Measurements from ENCODE around the gene IL32. TPM values are rescaled to one million over a fixed set of nuclear protein-coding genes. Genes with fewer than 3 reads are reported as not detected.

IL32 gene
- total RNA-seq, 3 donors from 2014 or later (not counting 1 experiment from before 2014, with no cell fraction given): 305 to 562 (median 319) TPM

- whole genome bisulfite sequencing (ENCODE audit: insufficient coverage): 40% methylated on average over 8 of the region's 9 CpGs
- Histone ChIP-seq H3K9me3 (ENCODE audit: control insufficient read depth, insufficient read depth, low read length) (no peaks in the 10 kb centered on the region), H3K36me3 (ENCODE audit: control insufficient read depth, insufficient read depth, low read length) (peaks cover 11% of the 10 kb centered on the region), H3K4me3 (ENCODE audit: low read length) (peak overlapping the region; percentile 36), H3K27me3 (ENCODE audit: control insufficient read depth, insufficient read depth, low read length) (no peaks in the 10 kb centered on the region), H3K4me1 (ENCODE audit: control insufficient read depth, insufficient read depth, low read length) (peaks cover 56% of the 10 kb centered on the region), H3K27ac (ENCODE audit: low read length) (peak overlapping the region; percentile 73)
- no peak for TF ChIP-seq CTCF (IDR thresholded peaks at IDR 0.05)
- Mint-ChIP-seq H3K36me3 (no peaks in the 10 kb centered on the region), H3K27me3 (ENCODE audit: low read depth in 2 of 2) (no peaks in the 10 kb centered on the region), H3K4me3 (peak overlapping the region; percentile 89), H3K4me1 (peaks cover 17 to 55% of the 10 kb centered on the region in 2 donors), H3K27ac (peak overlapping the region; percentile 84 to 90), H3K9me3 (no peaks in the 10 kb centered on the region)
- no peak for ATAC-seq
- intact Hi-C loops (cut with micrococcal nuclease): loop anchor here (1.0 to 5.0 kb wide), 3 partner anchors 38 to 107 kb away; partner anchors contain the start of gene ZSCAN10
- DNase-seq: no peak
These were observed 5.7 kb upstream of the IL32 start for GRCh38 chr16:3059723-3060242.

DNA sequence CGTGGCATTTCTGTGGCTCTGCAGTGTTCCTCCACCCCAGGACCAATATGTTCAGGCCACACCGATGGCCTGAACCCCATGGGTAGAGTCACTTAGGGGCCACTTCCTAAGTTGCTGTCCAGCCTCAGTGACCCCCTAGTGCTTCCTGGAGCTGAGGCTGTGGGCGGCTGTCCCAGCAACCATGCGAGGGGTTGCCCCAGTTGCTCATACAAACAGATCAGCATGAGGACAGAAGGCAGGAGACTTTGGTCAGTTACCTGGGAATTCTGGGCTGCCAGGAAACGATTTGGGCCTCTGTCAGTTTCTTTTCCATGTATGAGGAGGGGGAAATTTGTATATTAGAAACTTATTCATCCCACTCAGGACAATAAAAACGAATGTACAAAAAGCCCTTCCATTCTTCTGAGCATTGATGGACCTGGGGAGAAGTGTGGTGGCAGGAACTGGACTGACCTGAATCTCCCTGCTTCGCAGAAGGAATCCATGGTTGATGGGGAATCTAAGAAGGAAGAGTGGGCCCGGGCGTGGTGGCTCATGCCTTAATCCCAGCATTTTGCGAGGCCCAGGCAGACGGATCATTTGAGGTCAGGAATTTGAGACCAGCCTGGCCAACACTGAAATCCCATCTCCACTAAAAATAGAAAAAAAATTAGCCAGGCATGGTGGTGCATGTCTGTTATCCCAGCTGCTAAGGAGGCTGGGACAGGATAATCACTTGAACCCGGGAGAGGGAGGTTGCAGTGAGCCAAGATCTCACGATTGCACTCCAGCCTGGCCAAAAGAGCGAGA, 4.9 kb upstream of the IL32 start:
- intact Hi-C loops (cut with micrococcal nuclease): no loop called here

GRCh38 chr16:3062553-3062952, 2.9 kb upstream of the IL32 start:
- DNase-seq (peak in 1 of 2 donors; percentile 3), ATAC-seq (no peak)
- no peak for TF ChIP-seq CTCF (IDR thresholded peaks at IDR 0.05)
- H3K4me3 ChIP-seq (ENCODE audit: low read length): no peak overlapping the region
- intact Hi-C loops (cut with micrococcal nuclease): no loop called here
- Mint-ChIP-seq H3K9me3 (no peaks in the 10 kb centered on the region), H3K27ac (peak overlapping the region; percentile 68 to 76), H3K27me3 (ENCODE audit: low read depth in 2 of 2) (no peaks in the 10 kb centered on the region), H3K4me1 (peaks cover 19 to 57% of the 10 kb centered on the region in 2 donors), H3K36me3 (no peaks in the 10 kb centered on the region), H3K4me3 (no peak overlapping the region)
- H3K9me3 ChIP-seq (ENCODE audit: control insufficient read depth, insufficient read depth, low read length): no peaks in the 10 kb centered on the region
- no peaks in the 10 kb centered on the region for H3K27me3 ChIP-seq (ENCODE audit: control insufficient read depth, insufficient read depth, low read length)
- 96% methylated on average over 6 of the region's 6 CpGs for WGBS (ENCODE audit: insufficient coverage)
- peaks cover 56% of the 10 kb centered on the region for H3K4me1 ChIP-seq (ENCODE audit: control insufficient read depth, insufficient read depth, low read length)
- H3K27ac ChIP-seq (ENCODE audit: low read length): no peak overlapping the region
- peaks cover 2% of the 10 kb centered on the region for H3K36me3 ChIP-seq (ENCODE audit: control insufficient read depth, insufficient read depth, low read length)

More for the DNA sequence above, 4.9 kb upstream of the IL32 start:
- Histone ChIP-seq H3K9me3 (ENCODE audit: control insufficient read depth, insufficient read depth, low read length) (no peaks in the 10 kb centered on the region), H3K36me3 (ENCODE audit: control insufficient read depth, insufficient read depth, low read length) (peaks cover 10% of the 10 kb centered on the region), H3K4me1 (ENCODE audit: control insufficient read depth, insufficient read depth, low read length) (peaks cover 56% of the 10 kb centered on the region), H3K4me3 (ENCODE audit: low read length) (no peak overlapping the region), H3K27ac (ENCODE audit: low read length) (no peak overlapping the region), H3K27me3 (ENCODE audit: control insufficient read depth, insufficient read depth, low read length) (no peaks in the 10 kb centered on the region)
- no peaks in the 10 kb centered on the region for H3K9me3 Mint-ChIP-seq
- H3K36me3 Mint-ChIP-seq: no peaks in the 10 kb centered on the region
- peak overlapping the region; percentile 84 to 90 for H3K27ac Mint-ChIP-seq
- no peaks in the 10 kb centered on the region for H3K27me3 Mint-ChIP-seq (ENCODE audit: low read depth in 2 of 2)
- H3K4me1 Mint-ChIP-seq: peaks cover 13 to 54% of the 10 kb centered on the region in 2 donors
- ATAC-seq (no peak), DNase-seq (peak in 1 of 2 donors; percentile 5)
- TF ChIP-seq CTCF (IDR thresholded peaks at IDR 0.05): no peak
- peak overlapping the region; percentile 89 for H3K4me3 Mint-ChIP-seq
- 90% methylated on average over 14 of the region's 14 CpGs for WGBS (ENCODE audit: insufficient coverage)

All from natural killer cell (primary cell).